IPS-NIHi11 (cell line): ENCODE results near the gene IL2RA.
"Not testable (repeated sequence)": the region's sequence is repeated elsewhere in the genome, so short reads cannot be mapped to it uniquely, and the experiment has no call there.

Experiments
- DNase-seq: peaks from one replicate; pipeline ENCODE4 v3.0.0; 2012; ENCODE audit warnings: mixed read lengths, low spot score

Gene IL2RA

DNA sequence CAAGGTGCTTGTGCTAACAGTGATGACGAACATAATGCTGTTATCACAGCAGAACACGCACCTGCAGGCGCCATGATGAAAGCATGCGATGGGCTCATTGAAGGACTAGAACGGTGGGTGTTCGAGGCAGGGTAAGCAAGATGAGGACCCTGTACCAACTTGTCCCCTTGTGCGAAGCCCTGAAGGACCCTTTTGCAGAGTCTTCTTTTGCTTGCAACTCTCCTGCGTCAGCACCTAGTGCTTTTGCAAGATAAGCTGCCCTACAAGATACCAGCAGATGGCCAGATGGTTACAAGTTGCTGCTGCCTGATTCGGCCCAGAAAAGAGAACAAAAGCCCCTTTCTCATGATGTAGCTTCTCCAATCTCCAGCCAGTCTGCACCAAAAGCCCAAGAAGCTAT is 80.6 kb downstream of the IL2RA start:
- no peak for DNase-seq

DNA sequence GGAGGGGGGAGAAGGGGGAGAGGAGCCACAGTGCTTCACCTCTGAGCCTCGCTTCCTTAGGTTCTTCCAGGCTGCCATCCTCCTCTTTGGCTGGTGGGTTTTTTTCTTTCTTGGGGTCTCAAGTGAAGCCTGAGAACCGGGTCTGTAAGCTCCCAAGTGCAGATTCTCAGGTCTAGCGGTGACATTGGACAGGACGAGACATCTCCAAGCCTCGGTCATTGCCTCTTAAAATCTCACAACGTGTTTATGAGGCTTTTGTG is 84.0 kb downstream of the IL2RA start:
- DNase-seq, result no peak

DNA sequence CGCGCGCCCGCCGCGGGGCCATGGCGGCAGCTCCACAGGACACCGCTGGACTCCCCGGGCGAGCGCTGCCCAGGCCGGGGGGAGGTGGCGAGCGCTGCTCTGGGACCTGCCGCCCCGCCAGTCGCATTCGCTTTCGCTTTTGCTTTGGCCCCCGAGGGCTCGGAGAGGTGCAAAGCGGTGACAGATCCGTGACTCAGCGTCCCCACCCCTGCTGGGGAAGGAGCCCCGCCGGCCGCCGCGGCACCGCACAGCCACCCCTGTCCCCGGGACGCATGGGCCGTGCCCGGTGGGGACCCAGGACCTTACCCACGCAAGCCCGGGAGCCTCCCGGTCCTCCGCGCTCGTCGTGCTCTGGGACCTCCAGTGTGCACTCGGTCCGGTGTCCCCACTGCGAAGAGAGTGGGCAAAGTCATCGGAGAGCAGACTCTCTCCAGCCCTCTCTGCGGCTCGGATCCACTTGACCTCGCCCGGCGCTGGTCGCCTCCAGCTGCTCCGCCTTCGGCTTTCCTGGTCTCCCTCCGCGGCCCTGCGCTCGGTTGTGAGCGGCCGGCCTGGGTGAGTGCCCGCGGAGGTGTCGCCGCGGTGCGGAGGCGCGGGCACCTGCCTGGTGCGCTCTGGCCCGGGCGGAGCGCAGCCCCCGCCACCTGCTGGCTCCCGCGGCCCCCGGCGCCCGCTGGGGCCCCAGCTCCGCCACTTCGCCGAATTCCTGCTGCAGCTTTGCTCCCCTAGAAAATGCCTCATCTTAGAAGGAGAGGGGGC is 84.5 kb downstream of the IL2RA start, which contains the start of gene IL15RA:
Gene IL15RA (minus strand): TSS at position 73 of the 759 bp plus-strand sequence. CDS start 51 bp downstream, at position 22.
- DNase-seq, result peak; percentile 82

DNA sequence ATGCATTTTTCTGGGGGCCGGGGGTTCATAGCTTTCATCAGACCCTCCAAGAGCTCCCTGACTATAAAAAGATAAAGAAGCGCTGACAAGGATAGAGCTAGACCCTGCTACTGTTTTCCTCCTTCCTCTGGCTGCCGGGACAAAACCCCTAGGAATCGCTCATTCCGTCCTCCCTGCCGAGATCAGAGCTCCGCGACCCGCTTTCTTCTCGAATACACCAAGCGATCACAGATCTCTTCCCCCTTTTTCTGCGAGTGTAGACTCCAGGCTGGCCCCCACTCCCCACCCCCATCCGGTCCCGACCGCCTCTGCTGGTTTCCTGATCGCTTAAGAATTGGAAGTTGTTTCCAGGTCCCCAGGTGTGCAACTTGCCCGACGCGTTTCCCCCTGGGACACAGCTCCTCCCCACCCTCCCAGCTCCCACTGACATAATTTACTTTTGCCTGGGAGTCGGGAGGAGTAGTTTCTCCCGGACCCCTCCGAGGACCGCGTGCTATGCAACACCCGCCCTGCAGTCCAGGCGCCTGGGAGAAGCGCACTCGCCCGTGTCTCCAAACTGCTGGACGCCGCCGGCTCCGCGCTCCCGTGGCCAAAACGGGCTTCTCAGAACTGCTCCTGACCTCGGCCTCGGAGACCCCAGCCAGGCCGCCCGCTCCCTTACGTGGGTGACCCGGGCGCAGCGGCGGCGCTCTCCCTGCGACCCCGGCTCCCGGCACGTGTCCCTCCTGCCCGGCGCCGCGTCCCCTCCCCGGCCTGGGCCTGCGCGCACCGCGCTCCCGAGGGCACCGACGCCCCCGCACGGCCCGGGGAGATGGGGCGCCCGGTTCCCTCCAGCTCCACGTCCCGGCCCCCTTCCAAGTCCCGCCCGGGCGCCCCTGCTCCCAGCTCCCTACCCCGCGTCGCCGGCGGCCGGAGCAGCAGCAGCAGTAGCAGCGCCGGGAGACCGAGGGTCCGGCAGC is 85.4 kb downstream of the IL2RA start:
- DNase-seq, result peak; percentile 63

DNA sequence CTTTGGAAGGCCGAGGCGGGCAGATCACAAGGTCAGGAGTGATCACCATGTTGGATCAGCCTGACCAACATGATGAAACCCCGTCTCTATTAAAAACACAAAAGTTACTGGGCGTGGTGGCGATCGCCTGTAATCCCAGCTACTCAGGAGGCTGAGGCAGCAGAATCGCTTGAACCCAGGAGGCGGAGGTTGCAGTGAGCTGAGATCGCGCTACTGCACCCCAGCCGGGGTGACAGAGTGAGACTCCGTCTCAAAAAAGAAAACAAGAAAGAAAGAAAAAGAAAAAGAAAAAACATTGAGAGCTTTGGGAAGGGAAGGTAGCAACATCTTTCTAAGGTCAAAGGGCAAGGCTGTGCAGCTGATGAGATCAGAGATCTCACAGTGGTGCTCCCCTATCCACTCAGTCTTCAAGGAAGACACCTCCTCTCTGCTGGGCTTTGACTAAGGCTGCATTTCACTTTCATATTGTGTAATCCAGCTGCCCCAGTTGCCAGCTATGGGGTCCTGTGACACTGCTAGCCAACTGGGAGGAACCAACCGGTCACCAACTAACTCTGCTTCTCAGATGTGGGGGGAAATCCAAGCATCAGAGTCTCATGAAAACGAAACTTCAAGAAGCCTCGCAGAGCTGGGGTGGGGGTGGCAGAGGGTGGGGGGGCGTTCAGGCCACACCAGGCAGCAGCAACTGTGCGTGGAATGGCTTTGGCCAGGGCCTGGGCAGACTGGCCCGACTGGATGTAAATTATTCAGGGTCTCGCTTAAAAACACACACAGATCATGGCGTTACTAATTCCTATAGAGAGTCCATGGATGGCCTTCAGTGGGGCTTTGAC is 86.3 kb downstream of the IL2RA start:
- no peak for DNase-seq

DNA sequence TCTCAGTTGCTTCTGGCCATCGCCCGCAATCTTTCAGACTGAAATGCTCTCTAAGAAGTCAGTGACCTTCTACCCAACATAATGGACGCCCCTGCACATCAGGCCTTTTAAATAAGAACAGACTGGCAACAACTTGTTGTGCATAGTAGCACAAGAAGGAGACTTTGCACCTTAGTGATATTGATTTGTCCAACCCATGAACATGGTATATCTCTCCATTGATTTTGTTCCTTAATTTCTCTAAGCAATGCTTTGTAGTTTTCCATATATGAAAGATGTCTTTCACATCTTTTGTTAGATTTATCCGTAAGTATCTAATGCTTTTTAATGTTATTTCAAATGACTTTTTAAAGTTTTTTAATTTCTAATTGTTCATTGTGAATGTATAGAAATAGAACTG is 89.1 kb downstream of the IL2RA start:
- DNase-seq, result no peak

DNA sequence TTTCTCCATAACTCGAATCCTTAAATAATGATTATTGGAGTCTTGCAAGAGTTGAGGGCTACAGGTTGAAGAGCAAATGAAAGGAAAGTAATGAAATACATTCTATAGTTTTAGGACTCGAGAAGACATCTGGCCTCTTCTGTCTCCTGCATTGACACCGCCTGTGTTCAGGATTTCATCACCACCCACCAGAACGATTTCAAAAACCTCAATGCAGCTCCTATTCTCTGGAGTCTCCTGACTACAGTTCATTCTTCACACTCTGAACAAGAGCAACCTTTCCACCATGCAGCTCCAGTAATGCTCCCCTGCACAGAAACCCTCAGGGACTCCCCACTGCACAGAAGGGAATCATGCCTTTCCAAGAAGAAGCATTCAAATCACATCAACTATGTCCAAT is 90.3 kb downstream of the IL2RA start:
- no peak for DNase-seq

DNA sequence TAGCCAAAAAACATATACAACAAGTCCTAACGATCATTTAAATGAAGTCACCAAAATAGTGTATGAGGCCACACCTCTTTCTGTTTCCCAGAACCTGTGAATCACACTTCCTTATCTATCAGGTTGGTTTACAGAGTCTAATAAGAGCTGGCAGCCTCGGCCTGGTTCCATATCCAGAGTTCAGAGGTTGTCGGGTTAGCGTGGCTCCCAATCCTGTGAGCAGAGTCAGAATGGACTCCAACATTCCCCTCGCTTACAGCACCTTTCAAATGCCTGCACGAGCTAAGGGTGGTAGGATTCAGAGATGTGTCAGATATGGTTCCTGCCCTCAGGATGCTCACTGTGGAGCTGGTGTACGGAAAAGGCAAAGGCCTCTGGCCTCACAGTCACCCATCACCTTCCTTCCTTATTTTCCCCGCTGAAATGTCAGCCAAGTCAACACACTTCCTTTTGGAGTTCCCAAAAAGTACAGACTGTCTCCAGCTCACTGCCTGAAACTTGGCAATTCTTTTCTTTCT is 90.8 kb downstream of the IL2RA start:
- no peak for DNase-seq

DNA sequence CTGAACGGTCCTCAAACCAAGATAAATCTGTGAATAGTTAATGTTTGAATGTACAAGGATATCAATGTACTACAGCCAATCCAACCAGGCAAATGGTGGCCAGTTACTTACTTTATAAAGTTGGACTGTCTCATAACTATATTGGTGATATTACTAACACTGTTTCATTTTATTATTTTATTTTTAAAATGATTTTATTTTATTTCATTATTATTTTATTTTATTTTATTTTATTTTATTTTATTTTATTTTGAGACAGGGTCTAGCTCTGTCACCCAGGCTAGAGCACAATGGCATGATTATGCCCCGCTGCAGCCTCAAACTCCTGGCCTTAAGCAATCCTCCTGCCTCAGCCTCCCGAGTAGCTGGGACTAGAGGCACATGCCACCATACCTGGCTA is 91.6 kb downstream of the IL2RA start:
- no peak for DNase-seq

DNA sequence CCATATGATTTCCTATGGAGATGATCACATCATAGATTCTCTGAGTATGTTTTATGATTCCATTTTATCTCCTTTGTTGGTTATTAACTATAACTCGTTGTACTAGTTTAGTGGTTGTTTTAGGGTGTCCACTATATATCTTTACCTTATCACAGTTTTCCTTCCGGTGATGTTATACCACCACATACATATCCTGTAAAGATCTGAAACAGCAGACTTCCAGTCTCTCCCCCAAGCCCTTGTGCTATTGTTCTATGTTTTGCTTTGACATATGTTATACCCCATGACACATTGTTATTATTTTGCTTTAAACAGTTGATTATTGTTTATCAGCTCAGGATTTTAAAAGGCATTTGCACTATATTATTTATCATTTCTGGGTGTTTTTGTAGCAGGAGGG is 92.1 kb downstream of the IL2RA start:
- DNase-seq, result no peak

DNA sequence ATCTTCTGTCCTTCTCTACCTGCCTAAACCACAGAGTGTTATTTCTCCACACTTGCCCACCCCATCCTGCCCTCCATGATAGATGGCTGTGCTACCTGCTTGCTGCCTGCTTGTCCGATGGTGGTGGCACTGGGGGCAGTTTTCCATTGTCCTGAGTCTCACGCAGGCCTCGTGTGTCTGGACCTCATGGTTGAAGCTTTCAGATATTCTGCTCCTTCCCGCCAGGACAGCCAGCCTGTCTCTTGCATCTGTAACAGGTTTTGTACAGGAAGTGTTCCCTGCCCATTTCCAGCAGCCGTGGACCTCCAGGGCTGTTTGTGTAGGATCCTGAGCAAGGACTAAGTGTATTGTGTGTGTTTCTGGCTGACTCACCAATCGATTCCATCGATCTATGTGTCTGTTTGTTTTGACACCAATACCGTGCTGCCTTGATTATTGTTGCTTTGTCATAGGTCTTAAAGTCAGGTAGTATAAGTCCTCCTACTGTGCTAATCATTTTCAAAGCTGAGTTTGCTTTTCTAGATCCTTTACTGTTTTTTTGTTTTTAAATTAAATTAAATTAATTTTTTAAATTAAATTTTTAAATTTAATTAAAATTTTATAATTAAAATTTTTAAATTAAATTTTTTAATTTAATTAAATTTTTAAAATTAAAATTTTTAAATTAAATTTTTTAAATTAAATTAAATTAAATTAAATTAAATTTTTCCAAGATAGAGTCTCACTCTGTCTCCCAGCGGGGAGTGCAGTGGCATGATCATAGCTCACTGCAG is 93.3 kb downstream of the IL2RA start:
- no peak for DNase-seq

DNA sequence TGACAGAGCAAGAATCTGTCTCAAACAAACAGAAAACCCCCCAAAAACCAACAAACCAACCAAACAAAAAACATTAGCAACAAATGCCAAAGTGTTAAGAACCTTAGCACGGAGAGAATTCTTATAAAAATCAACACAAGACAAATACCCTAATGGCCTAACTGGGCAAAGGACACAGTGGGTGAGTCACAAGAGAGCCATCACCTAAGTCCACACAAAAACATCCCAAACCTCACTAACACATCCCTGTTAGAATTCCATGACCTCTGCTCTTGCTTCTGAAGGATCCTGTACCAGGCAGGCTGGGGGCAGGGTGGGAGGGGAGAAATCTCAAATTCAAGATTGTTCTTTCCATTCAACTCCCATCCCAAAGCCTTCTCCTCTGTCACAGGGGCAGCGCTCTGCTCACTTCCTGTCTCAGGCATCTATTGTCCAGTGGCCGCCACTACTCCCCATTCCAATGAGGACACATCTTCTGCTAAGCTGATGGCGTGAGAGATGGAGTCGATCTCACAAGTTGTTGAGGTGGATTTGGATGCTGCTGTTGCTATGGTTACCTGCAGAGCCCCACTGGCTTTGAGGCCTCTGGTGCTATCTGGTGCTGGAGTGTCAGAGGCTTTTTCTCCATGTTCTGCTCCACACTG is 94.0 kb downstream of the IL2RA start:
- DNase-seq, result no peak

DNA sequence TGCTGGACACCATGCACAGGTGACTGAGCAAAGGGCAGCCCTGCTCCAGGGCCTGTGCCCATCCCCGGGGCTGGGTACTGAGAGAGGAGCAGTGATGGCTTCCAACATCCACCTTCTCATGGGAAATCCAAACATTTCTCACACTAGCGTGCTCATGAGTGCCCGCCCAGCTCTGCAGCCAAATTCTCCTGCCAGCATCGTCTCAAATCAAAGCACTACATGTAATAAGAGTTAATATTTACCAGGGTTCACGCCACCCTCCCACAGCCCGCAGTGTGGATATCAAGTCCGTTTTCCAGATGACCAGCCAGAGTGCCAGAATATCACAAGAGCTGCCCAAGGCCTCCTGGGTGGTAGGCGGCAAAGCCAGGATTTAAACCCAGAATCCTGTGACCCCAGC is 96.9 kb downstream of the IL2RA start:
- DNase-seq, result no peak

DNA sequence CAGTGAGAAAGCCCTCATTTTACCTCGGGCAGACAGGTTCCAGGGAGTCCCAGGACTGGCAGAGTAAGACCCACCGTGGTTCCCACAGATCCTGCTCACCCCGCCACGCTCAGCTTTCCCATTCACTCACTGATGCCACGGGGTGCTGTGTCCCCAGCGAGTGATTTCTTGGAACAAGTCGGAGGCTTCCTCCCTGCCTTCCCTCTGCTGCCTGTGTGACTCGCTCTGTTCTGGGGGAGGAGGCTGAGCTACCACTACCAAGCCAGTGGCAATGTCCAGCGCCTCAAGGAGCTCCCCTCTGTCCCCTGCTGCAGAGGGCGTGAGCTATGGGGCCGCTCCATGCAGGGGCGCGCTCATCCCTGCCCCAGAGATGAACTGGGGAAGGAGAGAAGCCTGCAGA is 97.4 kb downstream of the IL2RA start:
- DNase-seq, result no peak

DNA sequence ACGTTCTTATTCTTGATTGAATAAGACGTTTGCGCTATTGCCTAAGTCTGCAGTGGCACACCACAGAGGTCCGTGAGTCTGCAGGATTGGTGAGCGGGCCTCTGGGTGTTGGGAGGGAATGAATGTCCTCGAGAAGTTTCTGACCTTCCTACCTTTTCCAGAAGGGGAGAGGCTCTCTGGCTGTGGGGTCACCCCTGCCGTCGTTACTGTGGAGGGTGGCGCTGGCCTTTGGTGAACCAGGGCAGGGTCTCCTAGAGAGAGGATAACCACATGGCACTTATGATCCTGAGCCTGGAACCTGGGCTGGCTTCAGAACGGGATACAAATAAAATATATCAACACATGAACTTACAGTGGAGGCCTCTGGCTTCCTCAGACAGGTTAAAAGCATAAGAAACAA is 98.6 kb downstream of the IL2RA start:
- no peak for DNase-seq

DNA sequence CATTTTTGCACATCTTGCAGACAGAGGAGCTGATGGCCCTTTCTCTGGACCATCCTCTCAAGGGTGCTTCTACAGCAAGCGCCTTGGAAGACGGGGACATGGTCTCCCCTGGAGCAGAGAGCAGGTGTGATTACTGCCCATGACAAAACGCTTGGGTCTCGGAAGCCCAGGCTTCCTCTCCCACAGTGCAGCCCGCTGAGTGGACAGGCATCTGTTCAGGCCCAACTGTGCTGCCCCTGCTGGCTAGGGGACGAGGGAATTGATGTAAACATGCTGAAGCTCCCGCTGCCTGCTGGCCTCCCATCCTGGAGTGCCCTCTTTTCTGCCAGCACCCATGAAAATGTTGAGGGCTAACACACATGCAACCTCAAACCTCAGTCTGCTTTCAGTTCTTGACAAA is 99.1 kb downstream of the IL2RA start:
- DNase-seq, result no peak

DNA sequence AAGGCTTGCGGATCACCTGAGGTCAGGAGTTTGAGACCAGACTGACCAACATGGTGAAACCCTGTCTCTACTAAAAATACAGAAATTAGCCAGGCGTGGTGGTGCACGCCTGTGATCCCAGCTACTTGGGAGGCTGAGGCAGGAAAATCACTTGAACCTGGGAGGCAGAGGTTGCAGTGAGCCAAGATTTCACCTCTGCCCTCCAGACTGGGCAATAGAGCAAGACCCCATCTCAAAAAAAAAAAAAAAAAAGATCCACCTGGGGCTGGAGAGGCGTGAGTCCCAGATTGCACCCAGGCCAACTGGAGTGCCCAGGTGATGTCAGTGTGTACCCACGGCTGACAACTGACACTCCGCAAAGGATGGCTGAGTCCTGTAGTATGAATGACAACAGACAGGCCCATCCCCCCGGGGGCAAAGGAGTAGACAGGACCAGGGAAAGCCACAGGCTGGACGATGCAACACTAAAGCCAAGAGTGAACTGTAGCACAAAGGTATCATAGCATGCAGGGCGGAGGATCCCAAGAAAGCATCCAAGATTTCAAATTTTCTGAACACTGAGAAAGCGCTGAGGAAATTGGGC is 99.7 kb downstream of the IL2RA start:
- DNase-seq, result not testable (repeated sequence)

DNA sequence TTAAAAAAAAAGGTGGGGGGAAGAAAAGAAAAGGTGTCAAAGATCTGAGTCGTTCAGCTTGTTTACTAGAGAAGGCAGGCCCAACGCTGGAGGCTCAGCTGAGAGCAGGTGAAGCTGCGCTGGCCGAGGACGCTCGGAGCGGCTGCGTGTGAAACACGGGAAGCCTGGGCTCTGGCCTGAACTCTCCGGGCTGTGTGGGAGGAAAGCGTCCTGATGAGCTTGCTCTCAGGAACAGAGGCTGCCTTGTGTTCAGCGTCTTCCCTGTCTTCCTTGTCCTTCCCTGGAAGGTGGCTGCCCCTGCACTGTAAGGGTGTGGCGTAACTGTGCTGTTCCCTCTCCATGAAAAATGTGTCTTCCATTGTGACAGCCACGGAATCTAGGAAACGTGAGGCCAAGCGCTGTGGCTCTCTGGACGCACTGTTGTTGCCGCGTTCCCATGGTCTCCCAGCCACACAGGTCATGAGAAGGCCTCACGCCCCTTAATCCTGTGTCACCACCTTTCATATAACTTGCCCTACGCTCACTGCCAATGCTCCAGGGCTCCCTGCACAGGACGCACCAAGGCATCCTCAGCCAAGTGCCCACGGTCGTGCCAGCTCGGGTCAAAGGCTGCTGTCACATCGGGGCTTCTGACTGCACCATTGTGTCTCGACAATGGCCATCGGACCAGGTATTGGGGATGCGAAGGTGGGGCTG is 100.6 kb downstream of the IL2RA start:
- no peak for DNase-seq

DNA sequence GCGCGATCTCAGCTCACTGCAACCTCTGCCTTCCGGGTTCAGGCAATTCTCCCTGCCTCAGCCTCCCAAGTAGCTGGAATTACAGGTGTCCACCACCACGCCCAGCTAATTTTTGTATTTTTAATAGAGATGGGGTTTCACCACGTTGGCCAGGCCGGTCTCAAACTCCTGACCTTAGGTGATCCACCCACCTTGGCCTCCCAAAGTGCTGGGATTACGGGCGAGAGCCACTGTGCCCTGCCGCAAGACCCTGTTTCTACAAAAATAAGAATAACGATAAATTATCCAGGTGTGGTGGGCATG is 101.2 kb downstream of the IL2RA start:
- DNase-seq, result not testable (repeated sequence)
